GM18519 (cell line): ENCODE data around the gene NCF2.

Experiments used
- ATAC-seq: cut with Tn5 transposase; IDR thresholded peaks from one replicate; pipeline ENCODE4 v1.9.1; 2021; ENCODE audit warnings: mild to moderate bottlenecking, moderate library complexity; ENCODE audit not compliant: unreplicated experiment, low FRiP score

NCF2 gene

GRCh38 chr1:183506561-183506960 is 83.7 kb downstream of the NCF2 start:
- ATAC-seq, result no peak
